HL-60/S4 treated with phorbol 12-myristate 13-acetate at 8.2 ng/mL for 4 days and 3 days (cell line): Measurements from ENCODE around the gene RCOR1.
"Not testable (repeated sequence)": the region's sequence is repeated elsewhere in the genome, so short reads cannot be mapped to it uniquely, and the experiment has no call there.

Source experiments
- in situ Hi-C: fragments of 300-500 bp; cut with MboI; formaldehyde crosslinking; loops from 2 replicates; pipeline ENCODE4 v1.15.0; 2022; ENCODE audit warnings: low sequenced_read_pairs

RCOR1 gene

DNA sequence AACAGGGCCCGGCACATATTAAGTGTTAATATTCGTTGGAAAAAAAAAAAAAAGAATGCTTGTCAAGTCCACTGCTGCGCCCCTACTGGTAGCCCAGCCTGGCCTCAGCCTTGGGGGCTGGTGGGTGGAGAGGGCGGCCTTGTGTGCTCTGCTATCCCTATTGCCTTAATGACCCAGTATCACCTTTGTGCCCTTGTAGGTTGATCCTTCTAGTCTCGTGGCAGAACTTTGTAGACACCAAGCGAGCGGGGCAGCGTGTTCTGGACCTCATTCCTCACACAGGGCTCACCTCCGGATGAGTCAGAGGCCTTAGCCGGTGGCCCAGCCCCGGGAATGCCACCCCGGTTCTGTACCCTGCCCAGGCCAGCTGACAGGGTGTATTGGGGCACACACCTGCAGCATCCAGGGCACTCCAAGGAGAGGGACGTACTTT, 1.8 kb upstream of the RCOR1 start:
- in situ Hi-C loops: no loop called here

GRCh38 chr14:102591372-102591943, 991 bp upstream of the RCOR1 start:
- in situ Hi-C loops: no loop called here

GRCh38 chr14:102592763-102593060, 263 bp downstream of the RCOR1 start:
- in situ Hi-C loops: no loop called here

DNA sequence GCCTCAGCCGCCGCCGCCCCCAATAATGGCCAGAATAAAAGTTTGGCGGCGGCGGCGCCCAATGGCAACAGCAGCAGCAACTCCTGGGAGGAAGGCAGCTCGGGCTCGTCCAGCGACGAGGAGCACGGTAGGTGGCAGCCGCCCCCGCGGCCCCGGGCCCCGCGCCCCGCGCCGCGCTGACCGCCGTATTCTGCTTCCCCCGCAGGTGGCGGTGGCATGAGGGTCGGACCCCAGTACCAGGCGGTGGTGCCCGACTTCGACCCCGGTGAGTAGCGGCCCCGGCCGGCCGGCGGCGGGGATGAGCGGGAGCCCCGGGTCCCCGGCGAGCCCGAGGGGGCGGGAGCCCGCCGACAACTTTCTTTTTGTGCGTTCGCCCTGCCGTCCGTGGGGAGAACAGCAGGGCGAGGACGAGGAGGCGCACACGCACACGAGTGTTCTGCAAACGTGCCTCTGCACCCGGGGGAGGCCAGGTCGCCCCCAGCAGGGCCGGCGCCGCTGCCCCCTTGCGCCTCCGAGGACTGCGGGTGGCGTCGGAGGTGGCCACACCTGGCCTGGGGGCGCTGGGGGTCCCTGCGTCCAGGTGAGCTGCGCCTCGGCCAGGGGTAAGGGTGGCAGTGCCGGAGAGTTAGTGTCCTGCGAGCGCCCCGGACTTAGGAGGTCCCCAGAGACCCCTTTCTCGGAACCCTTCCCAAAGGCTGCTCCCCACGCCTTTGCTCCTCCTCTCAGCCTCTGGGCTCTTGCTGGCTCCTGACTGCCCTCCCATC, 794 bp downstream of the RCOR1 start:
- in situ Hi-C loops: no loop called here

DNA sequence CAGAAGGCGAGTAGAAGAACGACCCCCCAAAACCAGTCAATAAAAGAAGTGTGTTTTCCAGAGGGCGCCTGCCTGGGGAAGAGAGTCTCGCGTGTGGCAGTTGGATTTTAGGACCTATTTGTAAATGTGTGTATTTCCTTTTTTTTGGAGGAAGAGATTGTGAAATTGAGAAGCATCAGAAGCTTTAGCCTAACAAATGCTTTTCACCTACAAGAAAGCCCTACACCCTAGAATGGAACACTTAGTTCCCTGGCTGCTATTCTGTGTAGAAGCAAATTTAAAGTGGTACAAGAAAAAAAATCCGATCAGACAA, 1.3 kb downstream of the RCOR1 start:
- in situ Hi-C loops: no loop called here

DNA sequence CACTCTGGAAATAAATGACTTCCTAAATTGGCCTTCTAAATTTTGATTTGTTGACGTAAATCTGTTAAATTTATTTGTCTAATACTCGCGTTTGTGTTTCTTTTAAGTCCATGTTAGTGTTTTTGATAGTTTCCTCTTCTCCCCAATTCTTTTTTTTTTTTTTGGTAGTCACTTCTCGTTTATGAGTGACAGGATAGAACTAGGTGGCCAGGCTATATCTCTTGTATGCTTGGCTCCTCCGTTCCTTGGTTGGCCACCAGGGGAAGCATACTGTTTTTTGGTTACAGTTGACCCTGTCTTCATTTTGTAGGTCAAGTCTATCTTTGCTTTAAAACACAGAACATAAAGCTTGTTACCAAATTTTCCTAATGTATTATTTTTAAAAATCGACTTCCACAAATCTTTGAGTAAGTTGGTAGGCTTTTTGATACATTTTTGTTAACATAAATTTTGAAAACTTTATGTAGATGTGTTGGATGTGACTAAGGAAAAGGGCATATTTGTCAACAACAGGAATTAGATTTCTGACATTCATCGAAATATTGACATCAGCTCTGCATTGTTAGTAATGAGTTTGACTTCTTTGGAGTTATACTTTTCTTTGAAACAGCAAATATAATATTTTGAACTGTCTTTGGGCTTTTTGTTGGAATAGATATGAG, 2.2 kb downstream of the RCOR1 start:
- in situ Hi-C loops: no loop called here

DNA sequence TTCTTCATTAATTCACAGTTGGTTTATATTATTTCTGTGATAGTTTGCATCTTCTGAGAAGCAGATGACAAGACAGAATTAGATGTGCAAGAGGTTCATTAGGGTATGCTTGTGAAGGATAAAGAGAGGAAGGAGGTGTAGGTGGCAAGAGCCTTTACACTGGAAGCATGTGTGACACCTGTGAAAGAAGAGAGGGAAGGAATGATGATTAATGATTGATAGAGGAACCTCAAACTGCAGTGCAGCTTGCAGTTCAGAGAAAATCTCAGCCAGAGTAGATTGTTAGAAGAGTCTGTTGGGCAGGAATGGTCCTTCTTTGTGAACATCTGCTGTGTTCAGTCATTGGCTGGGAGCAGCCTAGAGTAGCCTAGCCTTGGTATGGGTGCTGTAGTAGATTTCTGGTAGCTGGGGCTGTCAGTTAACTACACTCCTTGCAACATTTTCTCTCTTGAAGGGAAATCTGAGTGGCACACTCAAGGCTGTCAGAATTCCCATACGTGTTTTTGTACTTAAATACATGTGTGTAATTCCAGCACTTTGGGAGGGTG, 9.0 kb downstream of the RCOR1 start:
- in situ Hi-C loops: no loop called here

DNA sequence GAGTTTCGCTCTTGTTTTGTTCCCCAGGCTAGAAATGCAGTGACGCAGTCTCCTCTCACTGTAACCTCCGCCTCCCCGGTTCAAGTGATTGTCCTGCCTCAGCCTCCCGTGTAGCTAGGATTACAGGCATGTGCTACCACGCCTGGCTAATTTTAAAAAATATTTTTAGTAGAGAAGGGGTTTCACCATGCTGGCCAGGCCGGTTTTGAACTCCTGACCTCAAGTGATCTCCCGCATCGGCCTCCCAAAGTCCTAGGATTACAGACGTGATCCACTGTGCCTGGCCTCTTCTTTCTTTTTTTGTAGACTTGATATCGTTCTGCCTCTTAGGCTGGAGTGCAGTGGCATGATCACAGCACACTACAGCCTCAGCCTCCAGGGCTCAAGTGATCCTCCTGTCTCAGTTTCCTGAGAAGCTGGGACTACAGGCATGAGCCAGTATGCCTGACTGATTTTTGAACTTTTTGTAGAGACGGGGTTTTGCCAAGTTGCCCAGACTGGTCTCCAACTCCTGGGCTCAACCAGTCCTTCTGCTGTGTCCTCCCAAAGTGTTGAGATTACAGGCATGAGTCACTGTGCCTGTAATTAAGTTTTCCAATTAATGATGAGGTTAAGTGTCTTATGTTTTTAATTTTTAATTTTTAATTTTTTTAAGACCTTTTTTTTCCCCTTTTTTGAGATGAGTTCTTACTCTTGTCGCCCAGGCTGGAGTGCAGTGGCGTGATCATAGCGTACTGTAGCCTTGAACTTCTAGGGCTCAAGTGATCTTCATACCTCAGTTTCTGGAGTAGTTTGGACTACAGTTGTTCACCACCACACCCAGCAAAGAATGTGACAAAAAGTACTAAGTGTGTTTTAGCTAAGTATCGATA, 10.2 kb downstream of the RCOR1 start:
- in situ Hi-C loops: no loop called here

DNA sequence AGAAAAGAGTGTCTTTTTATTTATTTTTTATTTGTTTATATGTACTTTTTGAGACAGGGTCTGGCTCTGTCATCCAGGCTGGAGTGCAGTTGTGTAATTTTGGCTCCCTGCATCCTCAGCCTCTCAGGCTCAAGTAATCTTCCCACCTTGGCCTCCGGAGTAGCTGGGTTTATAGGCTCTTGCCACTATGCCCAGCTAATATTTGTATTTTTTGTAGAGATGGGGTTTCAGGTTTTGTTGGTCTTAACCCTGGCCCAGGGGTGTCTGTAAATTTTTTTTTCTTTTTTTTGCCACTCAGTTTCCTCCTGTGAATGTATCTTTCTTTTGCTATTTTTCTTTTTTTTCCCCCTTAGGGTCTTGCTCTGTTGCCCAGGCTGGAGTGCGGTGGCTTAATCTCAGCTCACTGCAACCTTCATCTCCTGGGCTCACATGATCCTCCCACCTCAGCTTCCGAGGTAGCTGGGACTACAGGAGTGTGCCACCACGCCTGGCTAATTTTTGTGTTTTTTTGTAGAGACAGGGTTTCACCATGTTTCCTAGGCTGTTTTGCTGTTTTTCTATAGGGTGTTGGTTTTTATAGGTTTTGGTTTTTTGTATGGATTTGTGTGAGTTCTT, 11.0 kb downstream of the RCOR1 start:
- in situ Hi-C loops: no loop called here

DNA sequence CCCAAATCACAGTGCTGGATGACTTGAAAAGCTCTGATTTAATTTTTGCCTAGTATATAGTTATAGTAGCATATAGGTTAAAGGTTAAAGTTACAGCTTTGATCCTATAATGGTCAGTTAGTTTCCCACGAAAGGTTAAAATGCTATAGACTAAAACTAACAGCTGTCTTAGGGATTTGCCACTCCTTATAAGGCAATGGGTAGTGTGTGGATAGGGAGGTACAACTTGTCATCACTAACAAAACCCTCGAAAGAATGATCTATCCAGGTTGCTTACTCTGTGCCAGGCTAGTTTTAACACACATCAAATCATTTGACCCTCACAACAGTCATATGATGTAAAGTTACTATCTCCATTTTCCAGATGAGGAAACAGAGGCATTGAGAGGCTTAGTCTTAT, 11.7 kb downstream of the RCOR1 start:
- in situ Hi-C loops: no loop called here

DNA sequence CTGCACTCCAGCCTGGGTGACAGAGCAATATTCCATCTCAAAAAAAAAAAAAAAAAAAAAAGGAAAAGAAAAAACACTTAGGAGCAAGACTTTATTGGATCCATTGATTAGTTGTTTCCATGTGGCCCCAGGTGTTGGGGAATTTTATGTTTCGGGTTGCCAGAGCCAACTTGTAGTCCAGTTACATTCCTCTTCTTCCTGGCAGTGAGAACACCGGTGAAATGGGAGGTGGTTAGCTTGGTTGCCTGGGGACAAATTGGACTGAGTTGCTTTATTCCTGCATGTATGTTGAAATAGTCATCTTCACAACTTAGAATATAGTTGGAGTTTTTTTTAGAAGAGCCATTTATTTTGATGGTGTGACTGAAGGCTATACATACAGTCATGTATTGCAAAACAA, 12.6 kb downstream of the RCOR1 start:
- in situ Hi-C loops: no loop called here

DNA sequence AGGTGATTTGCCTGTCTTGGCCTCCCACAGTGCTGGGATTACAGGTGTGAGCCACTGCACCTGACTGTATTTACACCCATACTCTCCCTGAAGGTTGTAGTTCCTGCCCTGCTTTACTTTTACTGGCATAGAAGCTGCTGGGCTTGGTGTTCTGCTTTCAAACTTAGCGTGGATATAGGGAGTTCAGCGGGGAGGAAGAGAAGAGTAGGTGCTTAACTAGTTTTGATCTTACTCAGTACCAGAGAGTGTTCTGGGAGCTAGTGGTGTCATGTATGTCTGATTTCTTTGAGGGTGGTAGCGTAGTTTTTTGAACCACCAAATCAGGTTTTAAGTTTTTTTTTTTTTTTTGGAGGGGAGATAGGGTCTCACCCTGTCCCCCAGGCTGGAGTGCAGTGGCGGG, 13.8 kb downstream of the RCOR1 start:
- in situ Hi-C loops: no loop called here

DNA sequence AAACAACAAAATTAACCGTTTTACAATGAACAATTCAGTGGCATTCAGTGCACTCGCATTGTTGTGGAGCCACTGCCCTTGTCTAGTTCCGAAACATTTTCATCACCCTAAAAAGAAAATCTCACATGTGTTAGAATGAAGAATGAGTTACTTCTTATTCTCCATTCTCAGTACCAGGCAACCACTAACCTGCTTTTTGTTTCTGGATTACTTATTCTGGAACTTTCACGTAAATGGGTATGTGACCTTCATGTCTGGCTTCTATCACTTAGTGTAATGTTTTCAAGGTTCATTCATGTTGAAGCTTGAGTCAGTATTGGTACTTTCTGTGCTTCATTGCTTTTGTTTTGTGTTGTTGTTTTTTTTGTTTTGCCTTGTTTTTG, 15.6 kb downstream of the RCOR1 start:
- in situ Hi-C loops: no loop called here

DNA sequence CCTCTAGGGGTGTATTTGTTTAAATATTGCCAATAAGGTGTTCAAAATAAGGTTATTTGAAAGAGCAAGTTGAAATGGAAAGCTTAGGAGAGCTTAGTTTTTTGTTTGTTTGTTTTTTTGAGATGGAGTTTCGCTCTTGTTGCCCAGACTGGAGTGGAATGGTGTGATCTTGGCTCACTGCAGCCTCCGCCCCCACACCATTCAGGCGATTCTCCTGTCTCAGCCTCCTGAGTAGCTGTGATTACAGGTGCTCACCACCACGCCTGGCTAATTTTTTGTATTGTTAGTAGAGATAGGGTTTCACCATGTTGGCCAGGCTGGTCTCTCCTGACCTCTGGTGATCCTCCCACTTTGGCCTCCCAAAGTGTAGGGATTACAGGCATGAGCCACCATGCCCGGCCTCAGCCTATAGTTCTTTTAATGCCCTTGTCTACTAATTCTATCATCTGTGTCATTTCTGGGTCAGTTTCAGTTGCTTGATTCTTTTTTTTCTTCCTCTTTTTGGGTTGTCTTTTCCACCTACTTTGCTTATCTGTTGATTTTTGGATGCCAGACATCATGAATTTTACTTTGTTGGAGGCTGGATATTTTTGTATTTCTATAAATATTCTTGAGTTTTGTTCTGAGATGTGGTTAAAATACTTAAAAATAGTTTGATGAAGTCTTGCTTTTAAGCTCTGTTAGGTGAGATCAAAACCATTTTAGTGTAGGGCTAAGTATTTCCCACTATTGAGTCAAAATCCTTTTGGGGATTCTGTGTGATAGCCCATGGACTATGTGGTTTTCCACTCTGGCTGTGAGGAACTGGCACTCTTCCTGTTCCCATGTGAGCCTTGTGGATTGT, 18.7 kb downstream of the RCOR1 start:
- in situ Hi-C loops: no loop called here

DNA sequence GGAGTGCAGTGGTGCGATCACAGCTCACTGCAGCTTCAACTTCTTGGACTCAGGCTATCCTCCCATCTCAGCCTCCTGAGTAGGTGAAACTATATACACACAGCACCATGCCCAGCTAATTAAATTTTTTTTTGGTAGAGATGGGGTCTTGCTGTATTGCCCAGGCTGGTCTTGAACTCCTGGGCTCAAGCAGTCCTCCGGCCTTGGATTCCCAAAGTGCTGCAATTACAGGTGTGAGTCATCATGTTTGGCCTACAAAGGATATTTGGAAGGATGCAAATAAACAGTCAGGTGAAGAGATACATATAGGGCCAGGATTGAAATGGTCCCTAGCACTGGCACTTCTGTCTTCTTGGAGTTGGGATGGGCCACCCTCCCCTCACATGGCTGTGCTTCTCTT, 23.9 kb downstream of the RCOR1 start:
- in situ Hi-C loops: no loop called here

- in situ Hi-C loops: no loop called here
Observed at GRCh38 chr14:102616799-102617198, 24.4 kb downstream of the RCOR1 start.

DNA sequence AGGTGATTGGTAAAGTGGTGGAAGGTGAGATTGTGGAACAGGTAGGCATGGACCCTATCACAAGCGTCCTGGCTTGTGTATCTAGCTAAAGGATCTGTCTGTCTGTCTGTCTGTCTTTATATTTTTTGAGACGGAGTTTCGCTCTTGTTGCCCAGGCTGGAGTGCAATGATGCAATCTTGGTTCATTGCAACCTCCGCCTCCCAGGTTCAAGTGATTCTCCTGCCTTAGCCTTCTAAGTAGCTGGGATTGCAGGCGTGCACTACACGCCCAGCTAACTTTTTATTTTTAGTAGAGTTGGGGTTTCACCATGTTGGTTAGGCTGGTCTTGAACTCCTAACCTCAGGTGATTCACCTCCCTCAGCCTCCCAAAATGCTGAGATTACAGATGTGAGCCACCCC, 26.6 kb downstream of the RCOR1 start:
- in situ Hi-C loops: not testable (repeated sequence)

GRCh38 chr14:102620413-102620812, 28.0 kb downstream of the RCOR1 start:
- in situ Hi-C loops: no loop called here

DNA sequence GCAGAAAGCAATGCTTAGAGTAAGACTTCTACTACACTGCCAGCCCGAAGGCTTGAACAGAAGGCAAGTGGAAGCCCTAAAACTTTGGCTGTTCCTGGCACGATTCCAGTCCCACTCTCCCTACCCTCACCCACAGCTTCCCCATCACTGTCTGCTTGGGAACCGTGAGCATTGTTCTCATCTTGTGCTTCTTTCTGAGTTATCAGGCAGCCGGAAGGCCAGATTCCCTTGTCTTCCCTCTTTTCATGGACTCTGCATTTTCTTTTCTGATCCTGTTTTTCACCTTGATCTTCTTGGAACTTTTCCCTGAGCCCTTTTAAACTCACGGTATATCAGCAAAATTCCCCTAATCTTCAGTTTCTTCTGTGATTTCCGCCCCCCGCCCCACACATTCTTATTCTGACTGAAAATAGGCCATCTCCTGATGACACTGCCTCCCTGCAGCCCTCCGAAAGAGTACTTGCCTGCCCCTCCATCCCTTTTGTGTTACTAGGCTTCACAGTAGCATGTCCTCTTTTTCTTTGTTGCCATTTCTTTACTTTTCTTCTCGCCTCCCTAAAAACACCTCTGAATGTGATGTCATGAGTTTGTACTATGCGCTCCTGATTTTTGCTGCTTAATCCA, 29.9 kb downstream of the RCOR1 start:
- in situ Hi-C loops: no loop called here

GRCh38 chr14:102624666-102625065, 32.2 kb downstream of the RCOR1 start:
- in situ Hi-C loops: no loop called here
